Suprapubic skin (tissue), 4 donors: Measurements from ENCODE around the gene CORO2A. TPM values are rescaled to one million over a fixed set of nuclear protein-coding genes. Genes with fewer than 3 reads are reported as not detected.

Experiments used
- DNase-seq, 2 donors: peaks; one replicate each; pipeline ENCODE4 v3.0.0-alpha.2; 2019; ENCODE audit warnings: low spot score in 2 of 2
- H3K27ac ChIP-seq: fragments of 200-600 bp; sonication (generic); one replicate; pipeline ENCODE4 v1.5.1; 2019
- H3K27me3 ChIP-seq: fragments of 200-600 bp; sonication (generic); one replicate; pipeline ENCODE4 v1.5.1; 2019
- H3K36me3 ChIP-seq: fragments of 200-600 bp; sonication (generic); one replicate; pipeline ENCODE4 v1.5.1; 2019
- H3K4me1 ChIP-seq: fragments of 200-600 bp; sonication (generic); one replicate; pipeline ENCODE4 v1.5.1; 2019
- H3K4me3 ChIP-seq: fragments of 200-600 bp; sonication (generic); one replicate; pipeline ENCODE4 v1.5.1; 2019; ENCODE audit warnings: mild to moderate bottlenecking
- H3K9me3 ChIP-seq: fragments of 200-600 bp; sonication (generic); one replicate; pipeline ENCODE4 v1.5.1; 2019
- EP300 ChIP-seq: sonication (generic); formaldehyde crosslinking; IDR thresholded peaks from one replicate; pipeline ENCODE4 v1.6.1; 2017; ENCODE audit warnings: antibody characterized with exemption
- POLR2A ChIP-seq, 2 donors: fragments of 450-650 bp; IDR thresholded peaks; one replicate each; pipeline ENCODE4 v1.6.1; 2017; ENCODE audit warnings: antibody characterized with exemption in 2 of 2, mild to moderate bottlenecking in 2 of 2, moderate library complexity in 2 of 2
- POLR2AphosphoS5 ChIP-seq, 3 donors: sonication (generic); formaldehyde crosslinking; IDR thresholded peaks; one replicate each; pipeline ENCODE4 v1.6.1; 2017; ENCODE audit warnings: antibody characterized with exemption in 3 of 3
- WGBS: methylation state at CpG from one replicate; pipeline ENCODE4 v1.1.5; 2018; 5-methylcytosine and 5-hydroxymethylcytosine counted together
- total RNA-seq, 4 donors: library from RNA; depleted of rRNA; stranded (reverse); fragments of >200 nt; gene quantifications; one replicate each; pipeline ENCODE4 v1.1.0, GENCODE V29; 2016
- TF ChIP-seq, protein P1 (sequence below), 2 donors: fragments of 200-600 bp in 1 of 2; fragments of 450-650 bp in 1 of 2; sonication (generic) in 1 of 2; IDR thresholded peaks; one replicate each; pipeline ENCODE4 v1.5.1; 2016 to 2019; ENCODE audit warnings: antibody characterized with exemption in 2 of 2, mild to moderate bottlenecking in 1 of 2, moderate library complexity in 1 of 2

Gene CORO2A
- total RNA-seq, 4 donors from 2014 or later: 17.5 to 25.0 (median 19.9) TPM

DNA sequence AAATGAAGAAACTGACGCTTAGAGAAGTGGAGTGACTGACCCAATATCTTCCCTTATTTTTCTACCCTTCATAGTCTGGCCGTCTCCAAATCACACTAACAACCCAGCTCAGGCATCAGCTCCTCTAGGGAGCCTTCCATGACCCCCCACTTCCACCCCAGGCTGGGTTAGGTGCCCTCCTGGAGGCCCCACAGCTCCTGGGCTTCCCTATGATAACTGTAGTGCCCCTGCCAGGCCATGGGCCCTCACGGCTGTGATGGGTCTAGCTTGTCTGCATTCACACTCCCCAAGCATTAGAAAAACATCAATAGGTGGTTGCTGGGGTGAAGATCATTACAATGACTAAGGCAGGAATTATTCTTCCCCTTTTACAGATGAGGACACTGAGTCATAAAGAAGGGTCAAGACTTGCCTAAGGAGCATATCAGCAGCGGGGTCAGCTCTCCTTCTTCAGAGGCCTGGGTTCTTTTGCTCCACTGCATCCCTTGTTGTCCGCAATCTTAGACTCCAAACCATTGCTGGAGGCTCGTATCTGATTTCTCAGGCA is 7.3 kb downstream of the CORO2A start:
- TF ChIP-seq, protein P1, sequence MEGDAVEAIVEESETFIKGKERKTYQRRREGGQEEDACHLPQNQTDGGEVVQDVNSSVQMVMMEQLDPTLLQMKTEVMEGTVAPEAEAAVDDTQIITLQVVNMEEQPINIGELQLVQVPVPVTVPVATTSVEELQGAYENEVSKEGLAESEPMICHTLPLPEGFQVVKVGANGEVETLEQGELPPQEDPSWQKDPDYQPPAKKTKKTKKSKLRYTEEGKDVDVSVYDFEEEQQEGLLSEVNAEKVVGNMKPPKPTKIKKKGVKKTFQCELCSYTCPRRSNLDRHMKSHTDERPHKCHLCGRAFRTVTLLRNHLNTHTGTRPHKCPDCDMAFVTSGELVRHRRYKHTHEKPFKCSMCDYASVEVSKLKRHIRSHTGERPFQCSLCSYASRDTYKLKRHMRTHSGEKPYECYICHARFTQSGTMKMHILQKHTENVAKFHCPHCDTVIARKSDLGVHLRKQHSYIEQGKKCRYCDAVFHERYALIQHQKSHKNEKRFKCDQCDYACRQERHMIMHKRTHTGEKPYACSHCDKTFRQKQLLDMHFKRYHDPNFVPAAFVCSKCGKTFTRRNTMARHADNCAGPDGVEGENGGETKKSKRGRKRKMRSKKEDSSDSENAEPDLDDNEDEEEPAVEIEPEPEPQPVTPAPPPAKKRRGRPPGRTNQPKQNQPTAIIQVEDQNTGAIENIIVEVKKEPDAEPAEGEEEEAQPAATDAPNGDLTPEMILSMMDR (IDR thresholded peaks at IDR 0.05): no peak
- Histone ChIP-seq H3K4me3 (no peak overlapping the region), H3K27me3 (no peaks in the 10 kb centered on the region), H3K4me1 (peaks cover 5% of the 10 kb centered on the region), H3K9me3 (no peaks in the 10 kb centered on the region), H3K27ac (no peak overlapping the region), H3K36me3 (no peaks in the 10 kb centered on the region)
- DNase-seq: no peak
- WGBS: 94% methylated on average over 6 of the region's 6 CpGs

DNA sequence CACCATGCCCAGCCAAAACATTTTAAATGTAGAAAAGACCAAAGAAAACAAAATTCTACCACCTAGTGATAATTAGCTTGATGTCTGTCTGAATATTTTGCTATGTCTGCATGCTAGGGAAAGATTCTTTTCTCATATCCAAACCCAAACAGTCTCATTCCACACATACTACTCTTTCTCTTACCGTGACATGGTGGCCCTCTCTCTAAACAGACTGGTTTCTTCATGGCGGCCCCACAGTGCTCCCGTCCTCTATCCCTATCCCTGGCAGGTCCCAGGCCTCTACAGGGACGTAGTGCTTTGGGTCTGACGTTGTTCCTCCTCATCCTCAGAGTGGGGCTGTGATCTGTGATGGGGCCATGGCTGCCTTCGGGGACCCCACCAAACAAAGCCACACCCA is 8.1 kb downstream of the CORO2A start:
- 89% methylated on average over 6 of the region's 6 CpGs for WGBS
- Histone ChIP-seq H3K4me3 (no peak overlapping the region), H3K27me3 (no peaks in the 10 kb centered on the region), H3K36me3 (no peaks in the 10 kb centered on the region), H3K4me1 (peaks cover 5% of the 10 kb centered on the region), H3K9me3 (no peaks in the 10 kb centered on the region), H3K27ac (no peak overlapping the region)
- no peak for DNase-seq
- TF ChIP-seq EP300 (no peak), POLR2AphosphoS5 (IDR thresholded peaks at IDR 0.05) (no peak), POLR2A (IDR thresholded peaks at IDR 0.05) (no peak)
- TF ChIP-seq, protein P1 (IDR thresholded peaks at IDR 0.05): no peak

DNA sequence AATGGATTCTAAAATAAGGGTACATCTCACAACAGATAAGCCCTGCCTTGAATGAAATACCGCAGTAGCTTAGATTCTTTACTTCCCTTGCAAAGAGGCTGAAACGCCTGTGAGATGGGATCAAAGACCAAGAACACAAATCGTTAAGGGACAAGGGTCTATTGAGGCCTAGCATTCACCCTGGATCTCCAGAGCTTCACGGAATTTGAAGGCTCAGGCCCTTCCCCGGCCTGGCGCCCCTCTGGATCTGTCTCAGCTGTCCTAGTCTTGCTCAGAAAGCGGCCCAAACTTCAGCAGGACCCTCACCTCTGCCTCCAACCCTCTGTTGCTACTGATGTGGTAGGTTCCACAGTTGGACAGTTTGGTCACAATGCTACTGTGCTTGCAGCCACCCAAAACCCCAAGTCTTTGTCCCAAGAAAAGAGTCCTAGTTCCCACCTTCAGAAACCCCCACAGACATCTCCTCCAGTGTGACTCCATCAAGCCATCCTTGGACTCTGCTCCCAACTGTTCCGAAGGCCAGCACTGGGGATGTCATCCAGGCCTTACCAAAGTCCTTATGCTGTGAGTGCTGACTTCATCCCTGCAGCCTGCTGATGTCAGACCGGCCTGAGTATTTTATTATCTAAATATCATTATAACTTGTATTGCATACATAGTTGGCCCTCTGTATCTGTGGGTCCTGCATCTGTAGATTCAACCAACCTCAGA is 9.4 kb downstream of the CORO2A start:
- no peak overlapping the region for H3K27ac ChIP-seq
- 96% methylated on average over 9 of the region's 9 CpGs for WGBS
- DNase-seq: no peak
- no peak overlapping the region for H3K4me3 ChIP-seq
- TF ChIP-seq, protein P1 (IDR thresholded peaks at IDR 0.05): no peak
- TF ChIP-seq POLR2A (IDR thresholded peaks at IDR 0.05) (no peak), POLR2AphosphoS5 (IDR thresholded peaks at IDR 0.05) (no peak), EP300 (no peak)
- H3K36me3 ChIP-seq: no peaks in the 10 kb centered on the region
- no peaks in the 10 kb centered on the region for H3K27me3 ChIP-seq
- no peaks in the 10 kb centered on the region for H3K9me3 ChIP-seq
- H3K4me1 ChIP-seq: peaks cover 5% of the 10 kb centered on the region

DNA sequence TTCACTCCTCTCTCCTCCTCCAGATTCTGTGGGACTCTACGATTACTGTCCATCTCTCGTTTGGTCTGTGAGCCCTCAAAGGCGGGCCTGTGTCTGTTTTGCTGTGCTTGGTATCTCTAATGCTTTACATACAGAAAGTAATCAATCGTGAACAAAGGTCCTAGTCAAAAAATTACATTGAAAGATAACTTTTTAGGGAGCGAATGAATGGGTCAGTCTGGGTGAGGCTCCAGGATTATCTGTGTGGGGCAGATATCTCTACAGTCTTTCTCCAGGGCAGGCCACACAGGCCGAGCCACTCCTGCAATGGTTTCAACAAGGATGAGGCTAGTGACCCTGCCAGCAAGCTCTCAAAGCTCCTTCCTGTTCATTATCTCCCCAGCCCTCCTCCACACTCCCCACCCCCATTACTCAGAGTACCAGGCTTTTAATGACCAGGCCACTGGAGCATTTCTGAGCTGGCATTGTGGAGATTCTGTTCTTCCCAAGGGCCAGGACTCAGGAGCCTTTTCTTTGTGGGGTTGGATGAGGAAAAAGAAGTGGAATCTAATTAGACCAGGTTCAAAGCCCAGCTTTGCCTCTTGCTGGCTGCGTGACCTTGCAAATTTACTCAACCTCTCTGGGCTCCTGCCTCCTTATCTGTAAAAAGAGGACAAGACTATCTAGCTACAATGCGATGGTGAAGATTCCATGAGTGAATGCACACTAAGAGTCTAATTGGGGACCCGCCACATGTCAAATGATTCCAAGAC is 10.2 kb downstream of the CORO2A start:
- Histone ChIP-seq H3K27ac (no peak overlapping the region), H3K27me3 (no peaks in the 10 kb centered on the region), H3K4me3 (no peak overlapping the region), H3K4me1 (peaks cover 5% of the 10 kb centered on the region), H3K36me3 (no peaks in the 10 kb centered on the region), H3K9me3 (no peaks in the 10 kb centered on the region)
- no peak for DNase-seq
- WGBS: 88% methylated on average over 9 of the region's 9 CpGs
- TF ChIP-seq EP300 (no peak), POLR2AphosphoS5 (IDR thresholded peaks at IDR 0.05) (no peak), POLR2A (IDR thresholded peaks at IDR 0.05) (no peak)
- TF ChIP-seq, protein P1 (IDR thresholded peaks at IDR 0.05): no peak

DNA sequence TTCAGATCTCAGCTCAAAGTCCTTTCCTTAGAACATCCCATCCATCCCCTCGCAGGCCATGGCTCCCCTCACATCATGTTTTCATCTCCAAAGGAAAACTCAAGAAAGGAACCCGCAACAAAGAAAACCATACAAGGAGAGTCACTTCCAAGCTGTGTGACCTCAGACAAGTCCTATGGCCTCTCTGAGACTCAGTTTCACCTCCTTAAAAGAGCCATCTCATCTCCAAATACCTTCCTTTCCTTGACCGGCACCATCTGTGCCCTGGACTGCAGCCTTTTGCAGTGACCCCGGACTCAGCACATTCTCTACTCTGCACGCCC is 10.7 kb downstream of the CORO2A start:
- Histone ChIP-seq H3K4me3 (no peak overlapping the region), H3K27me3 (no peaks in the 10 kb centered on the region), H3K9me3 (no peaks in the 10 kb centered on the region), H3K36me3 (no peaks in the 10 kb centered on the region), H3K4me1 (peaks cover 5% of the 10 kb centered on the region), H3K27ac (no peak overlapping the region)
- TF ChIP-seq, protein P1 (IDR thresholded peaks at IDR 0.05): no peak
- no peak for TF ChIP-seq EP300
- no peak for TF ChIP-seq POLR2AphosphoS5 (IDR thresholded peaks at IDR 0.05)
- no peak for TF ChIP-seq POLR2A (IDR thresholded peaks at IDR 0.05)
- DNase-seq: no peak
- WGBS: 95% methylated on average over 5 of the region's 5 CpGs
